Hepatocyte (in vitro differentiated cells): Measurements from ENCODE around the gene GMDS. TPM values are rescaled to one million over a fixed set of nuclear protein-coding genes. Genes with fewer than 3 reads are reported as not detected.

Experiments
- DNase-seq: peaks from one replicate; pipeline ENCODE4 v3.0.0-alpha.2; 2016; ENCODE audit warnings: low spot score
- H2AFZ ChIP-seq: fragments of 200-600 bp; sonication (generic); 2 replicates; pipeline ENCODE4 v1.6.0; 2016; ENCODE audit warnings: antibody characterized with exemption, mild to moderate bottlenecking
- H3K27ac ChIP-seq: fragments of 200-600 bp; sonication (generic); 2 replicates; pipeline ENCODE4 v1.5.1; 2016; ENCODE audit warnings: mild to moderate bottlenecking
- H3K27me3 ChIP-seq: fragments of 200-600 bp; sonication (generic); 2 replicates; pipeline ENCODE4 v1.6.1; 2016
- H3K36me3 ChIP-seq: fragments of 200-600 bp; sonication (generic); replicated peaks from 2 replicates; pipeline ENCODE4 v1.5.1; 2016; ENCODE audit warnings: low read depth; ENCODE audit not compliant: insufficient read depth
- H3K4me1 ChIP-seq: fragments of 200-600 bp; sonication (generic); 2 replicates; pipeline ENCODE4 v1.5.1; 2016; ENCODE audit warnings: mild to moderate bottlenecking, moderate library complexity; ENCODE audit not compliant: insufficient read depth
- H3K4me2 ChIP-seq: fragments of 200-600 bp; sonication (generic); 2 replicates; pipeline ENCODE4 v1.6.0; 2016
- H3K4me3 ChIP-seq: fragments of 200-600 bp; sonication (generic); 2 replicates; pipeline ENCODE4 v1.5.1; 2016; ENCODE audit warnings: mild to moderate bottlenecking
- H3K79me2 ChIP-seq: fragments of 200-600 bp; sonication (generic); 2 replicates; pipeline ENCODE4 v1.6.0; 2017; ENCODE audit warnings: mild to moderate bottlenecking
- H3K9me2 ChIP-seq: fragments of 200-600 bp; sonication (generic); replicated peaks from 2 replicates; pipeline ENCODE4 v1.6.0; 2017; ENCODE audit warnings: mild to moderate bottlenecking; ENCODE audit not compliant: insufficient read depth
- H3K9me3 ChIP-seq: fragments of 200-600 bp; sonication (generic); 2 replicates; pipeline ENCODE4 v1.5.1; 2016; ENCODE audit warnings: low read depth, mild to moderate bottlenecking
- H4K20me1 ChIP-seq: fragments of 200-600 bp; sonication (generic); 2 replicates; pipeline ENCODE4 v1.6.0; 2016; ENCODE audit warnings: mild to moderate bottlenecking; ENCODE audit not compliant: insufficient read depth, poor library complexity, severe bottlenecking
- EZH2 ChIP-seq: fragments of 200-600 bp; sonication (generic); IDR thresholded peaks from 2 replicates; pipeline ENCODE4 v1.6.1; 2016; ENCODE audit warnings: antibody characterized with exemption, mild to moderate bottlenecking, borderline replicate concordance
- EZH2phosphoT487 ChIP-seq: fragments of 200-600 bp; sonication (generic); IDR thresholded peaks from one replicate; pipeline ENCODE4 v1.6.1; 2018; ENCODE audit warnings: antibody characterized with exemption, mild to moderate bottlenecking, low read depth, moderate library complexity; ENCODE audit not compliant: unreplicated experiment, severe bottlenecking
- WGBS: methylation state at CpG from one replicate; pipeline ENCODE4 v1.1.6; 2016; ENCODE audit warnings: low lambda C conversion rate; ENCODE audit errors: missing lambda C conversion rate; 5-methylcytosine and 5-hydroxymethylcytosine counted together
- polyA plus RNA-seq: library from polyadenylated mRNA; unstranded; fragments of >200 nt; fragmentation: Nextera tagmentation; extraction: Ambion mirVana; gene quantifications from 2 replicates; pipeline ENCODE4 v1.2.1, GENCODE V29; 2016
- total RNA-seq: library from RNA; depleted of rRNA; stranded (reverse); fragments of >200 nt; gene quantifications from 2 replicates; pipeline ENCODE4 v1.2.3, GENCODE V29; 2014
- TF ChIP-seq, protein P1 (sequence below): fragments of 200-600 bp; sonication (generic); IDR thresholded peaks from 2 replicates; pipeline ENCODE4 v1.5.1; 2016; ENCODE audit warnings: antibody characterized with exemption, mild to moderate bottlenecking; ENCODE audit not compliant: poor library complexity

The GMDS gene
- total and polyA plus RNA-seq, 2 experiments from 2014 or later = 20.7 to 32.6 TPM

GRCh38 chr6:2102316-2102883 lies 143.0 kb downstream of the GMDS start:
- Histone ChIP-seq H4K20me1 (no peaks in the 10 kb centered on the region), H2AFZ (no peak overlapping the region), H3K36me3 (no peaks in the 10 kb centered on the region), H3K9me2 (no peaks in the 10 kb centered on the region), H3K4me2 (no peak overlapping the region), H3K4me3 (no peak overlapping the region), H3K27me3 (no peaks in the 10 kb centered on the region), H3K4me1 (no peaks in the 10 kb centered on the region), H3K27ac (no peak overlapping the region), H3K79me2 (no peaks in the 10 kb centered on the region), H3K9me3 (no peaks in the 10 kb centered on the region)
- no peak for TF ChIP-seq EZH2
- TF ChIP-seq, protein P1, sequence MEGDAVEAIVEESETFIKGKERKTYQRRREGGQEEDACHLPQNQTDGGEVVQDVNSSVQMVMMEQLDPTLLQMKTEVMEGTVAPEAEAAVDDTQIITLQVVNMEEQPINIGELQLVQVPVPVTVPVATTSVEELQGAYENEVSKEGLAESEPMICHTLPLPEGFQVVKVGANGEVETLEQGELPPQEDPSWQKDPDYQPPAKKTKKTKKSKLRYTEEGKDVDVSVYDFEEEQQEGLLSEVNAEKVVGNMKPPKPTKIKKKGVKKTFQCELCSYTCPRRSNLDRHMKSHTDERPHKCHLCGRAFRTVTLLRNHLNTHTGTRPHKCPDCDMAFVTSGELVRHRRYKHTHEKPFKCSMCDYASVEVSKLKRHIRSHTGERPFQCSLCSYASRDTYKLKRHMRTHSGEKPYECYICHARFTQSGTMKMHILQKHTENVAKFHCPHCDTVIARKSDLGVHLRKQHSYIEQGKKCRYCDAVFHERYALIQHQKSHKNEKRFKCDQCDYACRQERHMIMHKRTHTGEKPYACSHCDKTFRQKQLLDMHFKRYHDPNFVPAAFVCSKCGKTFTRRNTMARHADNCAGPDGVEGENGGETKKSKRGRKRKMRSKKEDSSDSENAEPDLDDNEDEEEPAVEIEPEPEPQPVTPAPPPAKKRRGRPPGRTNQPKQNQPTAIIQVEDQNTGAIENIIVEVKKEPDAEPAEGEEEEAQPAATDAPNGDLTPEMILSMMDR = no peak
- TF ChIP-seq EZH2phosphoT487 = no peak
- DNase-seq = no peak
- WGBS = 82% methylated on average over 5 of the region's 5 CpGs

- Histone ChIP-seq H3K27ac (no peak overlapping the region), H3K9me3 (no peaks in the 10 kb centered on the region), H3K79me2 (no peaks in the 10 kb centered on the region), H3K4me1 (no peaks in the 10 kb centered on the region), H3K4me2 (no peak overlapping the region), H3K4me3 (no peak overlapping the region), H2AFZ (no peak overlapping the region), H3K9me2 (no peaks in the 10 kb centered on the region), H3K27me3 (no peaks in the 10 kb centered on the region), H4K20me1 (no peaks in the 10 kb centered on the region), H3K36me3 (no peaks in the 10 kb centered on the region)
- WGBS = 97% methylated on average over 1 of the region's 1 CpG
- TF ChIP-seq EZH2phosphoT487 = no peak
- TF ChIP-seq, protein P1 = no peak
- no peak for TF ChIP-seq EZH2
- DNase-seq = no peak
These were observed 144.2 kb downstream of the GMDS start for GRCh38 chr6:2101213-2101612.

DNA sequence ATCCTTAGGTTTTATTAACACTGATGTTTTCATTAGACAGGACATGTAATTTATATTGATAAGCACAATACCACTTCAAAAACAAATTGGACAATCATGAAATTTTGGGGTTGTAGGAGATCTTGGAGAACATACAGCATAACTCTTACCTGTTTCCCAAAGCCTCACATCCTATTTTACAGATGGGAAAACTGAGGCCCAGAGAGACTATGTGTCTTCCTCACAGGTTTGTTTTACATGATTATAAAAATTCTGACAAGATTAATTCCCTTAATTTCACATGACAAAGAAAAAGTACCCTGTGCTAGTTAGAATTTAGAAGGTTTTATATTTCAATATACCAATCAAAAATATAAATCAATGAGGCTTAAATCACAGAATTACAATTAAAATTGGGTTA lies 145.5 kb downstream of the GMDS start:
- H3K4me3 ChIP-seq = no peak overlapping the region
- no peak for DNase-seq
- TF ChIP-seq, protein P1 = no peak
- TF ChIP-seq EZH2 = no peak
- no peak for TF ChIP-seq EZH2phosphoT487

More for the DNA sequence above, 145.5 kb downstream of the GMDS start:
- Histone ChIP-seq H3K4me2 (no peak overlapping the region), H3K27me3 (no peaks in the 10 kb centered on the region), H4K20me1 (no peaks in the 10 kb centered on the region), H3K36me3 (no peaks in the 10 kb centered on the region), H3K9me2 (no peaks in the 10 kb centered on the region), H3K27ac (no peak overlapping the region), H3K9me3 (no peaks in the 10 kb centered on the region), H2AFZ (no peak overlapping the region), H3K79me2 (no peaks in the 10 kb centered on the region), H3K4me1 (no peaks in the 10 kb centered on the region)
